Kidney (tissue), 14 donors: Measurements from ENCODE around the gene SCAI. TPM values are rescaled to one million over a fixed set of nuclear protein-coding genes. Genes with fewer than 3 reads are reported as not detected.
"Not testable (repeated sequence)": the region's sequence is repeated elsewhere in the genome, so short reads cannot be mapped to it uniquely, and the experiment has no call there.

Source experiments
- DNase-seq, 5 donors: peaks; one replicate each; pipeline ENCODE4 v3.0.0-alpha.2; 2013 to 2020
- FAIRE-seq: peaks from 2 replicates; lab custom pipeline; 2012; peaks lifted over from hg19 to GRCh38; lab: Jason Lieb, UNC
- H3K27ac ChIP-seq, 2 donors: one replicate each; pipeline ENCODE4 v1.7.0; 2013; ENCODE audit warnings: low read depth in 2 of 2, low read length in 2 of 2, inconsistent platforms in 1 of 2
- H3K27me3 ChIP-seq: one replicate; pipeline ENCODE4 v1.7.1; 2013; ENCODE audit warnings: low read length, inconsistent platforms; ENCODE audit not compliant: control insufficient read depth, insufficient read depth
- H3K36me3 ChIP-seq, 3 donors: one replicate each; pipeline versions ENCODE4 v1.7.0 to v1.7.1; 2013; ENCODE audit warnings: low read length in 3 of 3, control low read depth in 1 of 3, inconsistent platforms in 1 of 3; ENCODE audit not compliant: insufficient read depth in 3 of 3, control insufficient read depth in 2 of 3
- H3K4me1 ChIP-seq, 3 donors: one replicate each; pipeline versions ENCODE4 v1.7.0 to v1.7.1; 2013; ENCODE audit warnings: low read length in 3 of 3, inconsistent platforms in 1 of 3, low read depth in 1 of 3; ENCODE audit not compliant: control insufficient read depth in 2 of 3, insufficient read depth in 2 of 3
- H3K4me3 ChIP-seq, 3 donors: one replicate each; pipeline versions ENCODE4 v1.7.0 to v1.8.1; 2013; ENCODE audit warnings: low read length in 3 of 3, control low read depth in 1 of 3, inconsistent platforms in 1 of 3
- H3K9ac ChIP-seq, 3 donors: one replicate each; pipeline versions ENCODE4 v1.7.0 to v1.7.1; 2013; ENCODE audit warnings: low read length in 3 of 3, control low read depth in 1 of 3, inconsistent platforms in 1 of 3
- H3K9me3 ChIP-seq, 3 donors: one replicate each; pipeline versions ENCODE4 v1.7.0 to v1.7.1; 2013; ENCODE audit warnings: low read length in 3 of 3, control low read depth in 1 of 3, inconsistent platforms in 1 of 3; ENCODE audit not compliant: control insufficient read depth in 2 of 3, insufficient read depth in 1 of 3
- CTCF ChIP-seq: IDR thresholded peaks from 3 replicates; pipeline ENCODE4 v1.5.1; 2012; ENCODE audit warnings: mild to moderate bottlenecking, moderate library complexity, borderline replicate concordance; ENCODE audit not compliant: insufficient read depth; ENCODE audit errors: extremely low read depth
- intact Hi-C: fragments of 100-400 bp; cut with DNase I; formaldehyde crosslinking; loops from one replicate; pipeline ENCODE4 v1.11.1; 2022
- polyA plus RNA-seq: library from polyadenylated mRNA; stranded (reverse); fragments of 350-450 nt; fragmentation: Illumina TruSeq; extraction: RNeasy Lipid Tissue Mini Kit (QIAGEN cat#74804); gene quantifications from one replicate; pipeline ENCODE4 v1.2.3, GENCODE V29; 2014; ENCODE audit warnings: low read depth, low replicate concordance; ENCODE audit not compliant: insufficient read depth
- total RNA-seq: library from RNA; stranded (reverse); fragmentation: NEBNext Ultra II Directional; extraction: Animal tissue kit (Norgen Biotek cat#: 25700); gene quantifications from one replicate; pipeline ENCODE4 v1.2.1, GENCODE V29; 2021
- donor health status: control.
- donor health status: control.
- donor health status: control.
- donor health status: control.
- donor health status: control.
- donor health status: DM: yes; HTN: yes; CAD: no.
- donor health status: Normal renal cell carcinoma (clear cell type).

Gene SCAI
- total and polyA plus RNA-seq, 2 donors from 2014 or later, result 1.4 to 6.9 TPM

DNA sequence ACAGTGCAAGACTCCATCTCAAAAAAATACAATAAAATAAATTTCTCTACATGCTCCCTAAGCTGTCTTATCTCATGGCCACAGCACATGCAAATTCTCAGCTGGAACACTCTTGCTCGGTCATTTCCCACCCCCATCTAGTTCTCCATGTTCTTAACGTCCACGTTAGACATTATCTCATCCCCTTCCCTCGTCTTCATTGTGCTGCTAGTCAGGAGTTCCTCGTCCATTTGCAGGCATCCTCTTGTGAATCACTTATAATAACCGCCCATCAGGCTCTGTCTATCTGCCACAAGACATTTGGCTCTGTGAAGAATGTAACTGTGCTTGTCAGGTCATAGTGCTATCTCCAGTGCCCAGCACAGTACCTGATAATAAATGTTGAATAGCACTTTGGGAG is 169.5 kb downstream of the SCAI start:
- no peak overlapping the region for H3K4me3 ChIP-seq
- no peaks in the 10 kb centered on the region for H3K27me3 ChIP-seq
- intact Hi-C loops, result no loop called here
- peaks cover 0 to 9% (median 3%) of the 10 kb centered on the region in 3 donors for H3K36me3 ChIP-seq
- DNase-seq (no peak), FAIRE-seq (no peak)
- H3K27ac ChIP-seq, result no peak overlapping the region
- no peaks in the 10 kb centered on the region for H3K4me1 ChIP-seq
- no peak for TF ChIP-seq CTCF
- H3K9me3 ChIP-seq, result no peaks in the 10 kb centered on the region
- H3K9ac ChIP-seq, result no peak overlapping the region

GRCh38 chr9:124972241-124972770 is 171.0 kb downstream of the SCAI start:
- no peaks in the 10 kb centered on the region for H3K9me3 ChIP-seq
- no peaks in the 10 kb centered on the region for H3K4me1 ChIP-seq
- TF ChIP-seq CTCF, result no peak
- H3K9ac ChIP-seq, result no peak overlapping the region
- H3K27ac ChIP-seq, result no peak overlapping the region
- no peak for DNase-seq
- no peak for FAIRE-seq
- intact Hi-C loops, result no loop called here
- peaks cover 0 to 9% (median 3%) of the 10 kb centered on the region in 3 donors for H3K36me3 ChIP-seq
- H3K4me3 ChIP-seq, result no peak overlapping the region
- H3K27me3 ChIP-seq, result no peaks in the 10 kb centered on the region

GRCh38 chr9:124969401-124969800 is 173.9 kb downstream of the SCAI start:
- no peaks in the 10 kb centered on the region for H3K4me1 ChIP-seq
- no peak overlapping the region for H3K27ac ChIP-seq
- intact Hi-C loops, result no loop called here
- no peak for TF ChIP-seq CTCF
- peaks cover 0 to 5% (median 0%) of the 10 kb centered on the region in 3 donors for H3K36me3 ChIP-seq
- no peak for FAIRE-seq
- no peak overlapping the region for H3K4me3 ChIP-seq
- no peaks in the 10 kb centered on the region for H3K27me3 ChIP-seq
- no peaks in the 10 kb centered on the region for H3K9me3 ChIP-seq
- H3K9ac ChIP-seq, result no peak overlapping the region
- no peak for DNase-seq

GRCh38 chr9:124968238-124968637 is 175.1 kb downstream of the SCAI start:
- no peak for DNase-seq
- H3K4me1 ChIP-seq, result no peaks in the 10 kb centered on the region
- H3K36me3 ChIP-seq, result peaks cover 0 to 2% (median 0%) of the 10 kb centered on the region in 3 donors
- no peak overlapping the region for H3K27ac ChIP-seq
- intact Hi-C loops, result no loop called here
- TF ChIP-seq CTCF, result no peak
- no peak overlapping the region for H3K4me3 ChIP-seq
- no peaks in the 10 kb centered on the region for H3K9me3 ChIP-seq
- no peaks in the 10 kb centered on the region for H3K27me3 ChIP-seq
- H3K9ac ChIP-seq, result no peak overlapping the region
- FAIRE-seq, result no peak

- H3K9ac ChIP-seq, intact Hi-C loops, H3K36me3 ChIP-seq, H3K4me1 ChIP-seq, H3K27me3 ChIP-seq, FAIRE-seq, H3K9me3 ChIP-seq, H3K27ac ChIP-seq, DNase-seq, H3K4me3 ChIP-seq: not testable (repeated sequence)
Observed at GRCh38 chr9:124965775-124966568, 177.4 kb downstream of the SCAI start.
